SK-N-MC (cell line): ENCODE data around the gene MRPL19.

Experiments
- DNase-seq: peaks from one replicate; pipeline ENCODE4 v3.0.0-alpha.2; 2011; ENCODE audit warnings: low read depth, low spot score
- H3K27ac ChIP-seq: fragments of 200-600 bp; sonication (generic); 2 replicates; pipeline ENCODE4 v1.5.1; 2016; ENCODE audit warnings: mixed run types
- H3K36me3 ChIP-seq: fragments of 200-600 bp; sonication (generic); 2 replicates; pipeline ENCODE4 v1.6.1; 2017; ENCODE audit warnings: antibody characterized with exemption, low read length, mixed read lengths; ENCODE audit not compliant: insufficient read depth
- H3K4me3 ChIP-seq: fragments of 200-600 bp; sonication (generic); 2 replicates; pipeline ENCODE4 v1.5.1; 2016
- H3K9ac ChIP-seq: fragments of 200-600 bp; sonication (generic); 2 replicates; pipeline ENCODE4 v1.8.0; 2017; ENCODE audit warnings: mixed run types, mixed read lengths; ENCODE audit not compliant: insufficient read length
- H3K9me3 ChIP-seq: fragments of 200-600 bp; sonication (generic); 2 replicates; pipeline ENCODE4 v1.6.1; 2017; ENCODE audit warnings: low read depth, mild to moderate bottlenecking, antibody characterized with exemption, low read length, moderate library complexity, mixed read lengths
- EZH2 ChIP-seq: fragments of 200-600 bp; sonication (generic); IDR thresholded peaks from one replicate; pipeline ENCODE4 v1.6.1; 2017; ENCODE audit warnings: antibody characterized with exemption
- FOXP2 ChIP-seq: optimal IDR thresholded peaks from 2 replicates; pipeline ENCODE3; 2011; ENCODE audit warnings: mild to moderate bottlenecking, moderate library complexity; ENCODE audit not compliant: insufficient read depth; ENCODE audit errors: extremely low read length, control extremely low read depth
- POLR2AphosphoS5 ChIP-seq: IDR thresholded peaks from 2 replicates; pipeline ENCODE4 v1.6.1; 2012; ENCODE audit warnings: mild to moderate bottlenecking, low read depth, low read length, borderline replicate concordance

MRPL19 gene

GRCh38 chr2:75605770-75606529 is 40.6 kb upstream of the MRPL19 start:
- TF ChIP-seq EZH2: no peak
- no peak for TF ChIP-seq POLR2AphosphoS5
- TF ChIP-seq FOXP2: no peak
- H3K9ac ChIP-seq: no peak overlapping the region
- no peak for DNase-seq

GRCh38 chr2:75606761-75607399 is 39.7 kb upstream of the MRPL19 start:
- no peaks in the 10 kb centered on the region for H3K36me3 ChIP-seq
- no peaks in the 10 kb centered on the region for H3K9me3 ChIP-seq
- no peak for DNase-seq
- TF ChIP-seq POLR2AphosphoS5 (no peak), FOXP2 (no peak)
- H3K27ac ChIP-seq: no peak overlapping the region
- H3K9ac ChIP-seq: no peak overlapping the region
- no peak overlapping the region for H3K4me3 ChIP-seq

More at GRCh38 chr2:75605770-75606529, 40.6 kb upstream of the MRPL19 start:
- Histone ChIP-seq H3K27ac (no peak overlapping the region), H3K4me3 (no peak overlapping the region), H3K36me3 (no peaks in the 10 kb centered on the region), H3K9me3 (no peaks in the 10 kb centered on the region)

DNA sequence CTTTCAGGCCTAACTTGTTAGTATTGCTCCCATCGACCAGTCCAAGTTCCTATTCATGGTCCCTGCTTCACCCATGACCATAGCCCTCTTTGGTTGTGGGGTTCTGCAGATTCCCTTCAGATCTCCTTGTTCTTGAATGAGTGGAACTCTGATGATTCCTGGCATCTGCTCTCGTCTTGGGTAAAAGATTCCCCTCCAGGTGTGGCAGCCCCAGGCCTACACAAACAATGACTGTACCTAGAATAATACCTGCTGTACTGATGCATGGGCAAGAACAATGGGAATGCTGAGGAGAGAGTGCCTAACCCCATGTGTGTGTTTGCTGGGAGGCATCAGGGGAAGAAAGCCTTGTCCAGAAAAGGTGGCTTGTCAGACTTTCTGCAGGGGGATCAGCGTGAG is 39.2 kb upstream of the MRPL19 start:
- no peaks in the 10 kb centered on the region for H3K9me3 ChIP-seq
- no peaks in the 10 kb centered on the region for H3K36me3 ChIP-seq
- TF ChIP-seq EZH2: no peak
- no peak for TF ChIP-seq POLR2AphosphoS5
- no peak for TF ChIP-seq FOXP2
- H3K27ac ChIP-seq: no peak overlapping the region
- DNase-seq: no peak
- no peak overlapping the region for H3K4me3 ChIP-seq
- no peak overlapping the region for H3K9ac ChIP-seq

- TF ChIP-seq EZH2 (no peak), POLR2AphosphoS5 (no peak), FOXP2 (no peak)
- no peak overlapping the region for H3K9ac ChIP-seq
- no peaks in the 10 kb centered on the region for H3K36me3 ChIP-seq
- no peak overlapping the region for H3K27ac ChIP-seq
- H3K4me3 ChIP-seq: no peak overlapping the region; the same call in 1 of the 2 replicates
- no peak for DNase-seq
- H3K9me3 ChIP-seq: no peaks in the 10 kb centered on the region
These were observed 38.4 kb upstream of the MRPL19 start for GRCh38 chr2:75607988-75608683.

GRCh38 chr2:75608684-75609333 is 37.8 kb upstream of the MRPL19 start:
- Histone ChIP-seq H3K9ac (no peak overlapping the region), H3K36me3 (no peaks in the 10 kb centered on the region), H3K4me3 (peak overlapping the region; percentile 73), H3K9me3 (no peaks in the 10 kb centered on the region), H3K27ac (no peak overlapping the region)
- DNase-seq: no peak
- TF ChIP-seq EZH2 (no peak), FOXP2 (no peak), POLR2AphosphoS5 (no peak)

DNA sequence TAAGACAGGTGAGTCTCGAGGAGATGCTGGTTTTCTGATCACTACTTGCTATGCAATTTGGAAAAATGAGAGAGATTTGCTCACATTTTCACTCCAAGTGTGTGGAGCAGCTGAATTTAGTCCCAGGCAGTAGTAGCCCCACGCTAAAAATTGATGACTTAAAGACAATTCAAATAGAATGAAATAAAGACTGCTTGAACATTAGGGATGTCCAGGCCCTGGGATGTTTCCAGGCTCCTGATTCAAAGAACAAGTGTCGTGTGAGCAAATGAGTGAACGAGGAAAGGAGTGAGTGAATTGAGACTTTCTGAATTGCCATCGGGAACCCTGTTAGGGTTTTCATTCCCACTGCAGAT is 37.3 kb upstream of the MRPL19 start:
- H3K9ac ChIP-seq: no peak overlapping the region
- TF ChIP-seq POLR2AphosphoS5 (no peak), EZH2 (no peak), FOXP2 (no peak)

DNA sequence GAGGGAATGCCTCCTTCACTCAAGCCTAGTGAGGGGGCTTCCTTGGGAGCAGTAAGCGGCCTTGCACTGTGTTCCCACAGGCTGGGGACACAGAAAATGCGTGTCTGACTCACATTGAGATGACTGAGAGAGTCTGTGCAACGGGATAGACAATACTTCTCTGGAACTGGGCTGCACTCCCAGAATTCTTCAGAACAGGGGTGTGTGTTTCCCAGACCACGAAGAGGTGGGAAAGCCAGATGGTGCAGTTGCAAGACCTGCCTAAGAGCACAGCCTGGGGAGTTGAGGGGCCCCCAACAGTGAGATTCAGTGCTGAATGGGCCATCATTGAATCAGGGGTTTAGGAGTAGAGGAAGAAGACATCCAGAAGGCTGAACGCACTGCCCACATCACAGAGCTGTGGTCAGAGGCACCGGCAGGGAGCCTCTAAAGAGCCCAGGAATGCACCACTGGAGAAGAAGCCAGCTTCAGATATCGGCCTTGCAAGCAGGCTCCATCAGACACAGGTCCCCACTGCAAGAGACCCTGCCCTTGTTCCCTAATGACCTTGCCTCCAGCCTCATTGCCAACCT is 36.6 kb upstream of the MRPL19 start:
- TF ChIP-seq FOXP2 (no peak), POLR2AphosphoS5 (no peak)
- no peak for DNase-seq

More for the DNA sequence above, 37.3 kb upstream of the MRPL19 start:
- no peaks in the 10 kb centered on the region for H3K9me3 ChIP-seq
- H3K4me3 ChIP-seq: no peak overlapping the region
- no peak overlapping the region for H3K27ac ChIP-seq
- DNase-seq: no peak
- no peaks in the 10 kb centered on the region for H3K36me3 ChIP-seq

DNA sequence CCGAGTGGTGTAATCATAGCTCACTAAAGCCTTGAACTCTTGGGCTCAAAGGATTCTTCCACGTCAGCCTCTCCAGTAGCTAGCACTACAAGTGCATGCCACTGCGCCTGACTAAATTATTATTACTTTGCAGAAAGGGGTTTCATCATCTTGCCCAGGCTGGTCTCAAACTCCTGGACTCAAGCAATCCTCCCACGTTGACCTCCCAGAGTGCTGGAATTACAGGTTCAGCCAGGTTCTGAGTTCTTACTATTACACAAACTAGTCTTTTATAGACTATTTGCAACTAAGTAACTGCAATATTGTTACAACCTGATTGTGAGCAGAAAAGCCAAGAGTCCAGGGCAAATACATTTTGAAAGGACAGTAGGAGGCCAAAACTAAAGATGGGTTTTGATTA is 35.9 kb upstream of the MRPL19 start:
- TF ChIP-seq EZH2 (no peak), FOXP2 (no peak), POLR2AphosphoS5 (no peak)
- DNase-seq: no peak
- H3K36me3 ChIP-seq: no peaks in the 10 kb centered on the region
- no peak overlapping the region for H3K4me3 ChIP-seq
- no peak overlapping the region for H3K27ac ChIP-seq
- no peak overlapping the region for H3K9ac ChIP-seq
- H3K9me3 ChIP-seq: no peaks in the 10 kb centered on the region

More for the DNA sequence above, 36.6 kb upstream of the MRPL19 start:
- Histone ChIP-seq H3K27ac (no peak overlapping the region), H3K9ac (no peak overlapping the region), H3K9me3 (no peaks in the 10 kb centered on the region), H3K4me3 (no peak overlapping the region), H3K36me3 (no peaks in the 10 kb centered on the region)
